Type B pancreatic cell (in vitro differentiated cells): ENCODE data around the gene ZNF664. TPM values are rescaled to one million over a fixed set of nuclear protein-coding genes. Genes with fewer than 3 reads are reported as not detected.

ENCODE experiments used
- DNase-seq: peaks from one replicate; pipeline ENCODE4 v3.0.0; 2021; ENCODE audit warnings: mixed read lengths; ENCODE audit not compliant: unreplicated experiment; ENCODE audit errors: extremely low spot score
- H3K27ac Mint-ChIP-seq: 2 replicates; pipeline ENCODE4 v1.8.0; 2021; ENCODE audit warnings: mild to moderate bottlenecking, mixed read lengths
- H3K27me3 Mint-ChIP-seq: 2 replicates; pipeline ENCODE4 v1.8.0; 2021; ENCODE audit warnings: mixed read lengths
- H3K36me3 Mint-ChIP-seq: 2 replicates; pipeline ENCODE4 v1.8.0; 2021; ENCODE audit warnings: mixed read lengths
- H3K4me1 Mint-ChIP-seq: one replicate; pipeline ENCODE4 v1.8.0; 2021; ENCODE audit warnings: mixed read lengths; ENCODE audit not compliant: unreplicated experiment
- H3K4me3 Mint-ChIP-seq: 2 replicates; pipeline ENCODE4 v1.8.0; 2021; ENCODE audit warnings: mild to moderate bottlenecking, mixed read lengths
- H3K9me3 Mint-ChIP-seq: 2 replicates; pipeline ENCODE4 v1.8.0; 2021; ENCODE audit warnings: mixed read lengths
- CTCF ChIP-seq: fragments of 200-600 bp; sonication (generic); conservative IDR thresholded peaks from 2 replicates; pipeline ENCODE4 v1.5.0; 2021; ENCODE audit warnings: antibody characterized with exemption, mild to moderate bottlenecking
- total RNA-seq: library from RNA; stranded (reverse); gene quantifications from 2 replicates; pipeline ENCODE4 v1.2.1, GENCODE V29; 2021; ENCODE audit warnings: low replicate concordance

ZNF664 gene
- total RNA-seq, 1 donor from 2014 or later = 149 TPM

GRCh38 chr12:123989753-123990152 is 16.7 kb downstream of the ZNF664 start:
- no peak for DNase-seq
- Mint-ChIP-seq H3K4me3 (no peak overlapping the region), H3K4me1 (peaks cover 43% of the 10 kb centered on the region), H3K27ac (no peak overlapping the region), H3K36me3 (peaks cover 35% of the 10 kb centered on the region), H3K9me3 (no peaks in the 10 kb centered on the region), H3K27me3 (no peaks in the 10 kb centered on the region)
- TF ChIP-seq CTCF = no peak

GRCh38 chr12:123990511-123990910 is 17.5 kb downstream of the ZNF664 start:
- H3K36me3 Mint-ChIP-seq = peaks cover 37% of the 10 kb centered on the region
- peak overlapping the region; percentile 42 for H3K27ac Mint-ChIP-seq
- no peak for TF ChIP-seq CTCF
- peaks cover 45% of the 10 kb centered on the region for H3K4me1 Mint-ChIP-seq
- no peak for DNase-seq
- H3K9me3 Mint-ChIP-seq = no peaks in the 10 kb centered on the region
- peak overlapping the region; percentile 5 for H3K4me3 Mint-ChIP-seq
- no peaks in the 10 kb centered on the region for H3K27me3 Mint-ChIP-seq

GRCh38 chr12:123991372-123991951 is 18.4 kb downstream of the ZNF664 start:
- Mint-ChIP-seq H3K36me3 (peaks cover 37% of the 10 kb centered on the region), H3K27ac (peak overlapping the region; percentile 42), H3K4me3 (no peak overlapping the region), H3K9me3 (no peaks in the 10 kb centered on the region), H3K27me3 (no peaks in the 10 kb centered on the region), H3K4me1 (peaks cover 50% of the 10 kb centered on the region)
- no peak for TF ChIP-seq CTCF
- no peak for DNase-seq

DNA sequence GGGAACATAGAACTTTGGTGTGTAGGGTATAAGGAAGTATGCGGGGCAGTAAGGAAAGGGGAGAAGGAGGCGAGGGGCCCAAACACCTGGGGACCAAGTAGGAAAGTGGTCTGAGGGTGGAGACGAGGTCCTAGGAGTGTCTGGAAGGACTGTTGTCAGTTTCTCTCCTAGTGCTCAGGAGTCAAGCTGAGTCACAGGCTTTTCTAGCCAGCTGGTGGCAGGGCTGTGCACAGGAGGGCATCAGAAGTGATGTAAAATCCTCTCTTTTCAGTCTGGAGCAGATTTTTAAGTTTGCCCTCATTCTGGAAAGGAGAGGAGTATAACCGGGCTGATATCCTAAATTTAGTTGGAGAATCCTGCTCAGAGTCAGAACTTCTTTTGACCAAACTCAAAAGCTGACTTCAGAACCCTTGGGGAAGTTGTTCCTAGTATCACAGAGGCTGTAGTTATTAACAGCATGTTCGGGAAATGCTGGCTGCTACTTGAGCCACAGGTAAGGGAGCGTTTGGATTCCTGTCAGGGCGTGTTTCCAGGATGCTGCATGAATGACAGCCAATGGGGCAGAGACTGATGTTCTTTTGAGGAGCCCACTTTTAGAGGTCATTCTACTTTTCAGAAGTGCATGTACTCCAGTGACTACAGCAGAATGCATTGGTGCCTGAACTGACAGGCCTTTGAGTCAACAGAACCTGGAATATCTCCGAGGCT is 19.3 kb downstream of the ZNF664 start:
- no peaks in the 10 kb centered on the region for H3K27me3 Mint-ChIP-seq
- no peak overlapping the region for H3K27ac Mint-ChIP-seq
- no peak for TF ChIP-seq CTCF

GRCh38 chr12:123995023-123995748 is 22.2 kb downstream of the ZNF664 start:
- H3K4me1 Mint-ChIP-seq = peaks cover 58% of the 10 kb centered on the region
- H3K36me3 Mint-ChIP-seq = peaks cover 24% of the 10 kb centered on the region
- peak overlapping the region; percentile 30 for H3K27ac Mint-ChIP-seq
- H3K9me3 Mint-ChIP-seq = no peaks in the 10 kb centered on the region
- no peak for TF ChIP-seq CTCF
- no peak for DNase-seq
- no peaks in the 10 kb centered on the region for H3K27me3 Mint-ChIP-seq
- H3K4me3 Mint-ChIP-seq = no peak overlapping the region

More for the DNA sequence above, 19.3 kb downstream of the ZNF664 start:
- H3K4me1 Mint-ChIP-seq = peaks cover 50% of the 10 kb centered on the region
- no peak for DNase-seq
- no peak overlapping the region for H3K4me3 Mint-ChIP-seq
- no peaks in the 10 kb centered on the region for H3K9me3 Mint-ChIP-seq
- H3K36me3 Mint-ChIP-seq = peaks cover 35% of the 10 kb centered on the region
